ENCODE results near the gene KCNIP4.

Gene KCNIP4

DNA sequence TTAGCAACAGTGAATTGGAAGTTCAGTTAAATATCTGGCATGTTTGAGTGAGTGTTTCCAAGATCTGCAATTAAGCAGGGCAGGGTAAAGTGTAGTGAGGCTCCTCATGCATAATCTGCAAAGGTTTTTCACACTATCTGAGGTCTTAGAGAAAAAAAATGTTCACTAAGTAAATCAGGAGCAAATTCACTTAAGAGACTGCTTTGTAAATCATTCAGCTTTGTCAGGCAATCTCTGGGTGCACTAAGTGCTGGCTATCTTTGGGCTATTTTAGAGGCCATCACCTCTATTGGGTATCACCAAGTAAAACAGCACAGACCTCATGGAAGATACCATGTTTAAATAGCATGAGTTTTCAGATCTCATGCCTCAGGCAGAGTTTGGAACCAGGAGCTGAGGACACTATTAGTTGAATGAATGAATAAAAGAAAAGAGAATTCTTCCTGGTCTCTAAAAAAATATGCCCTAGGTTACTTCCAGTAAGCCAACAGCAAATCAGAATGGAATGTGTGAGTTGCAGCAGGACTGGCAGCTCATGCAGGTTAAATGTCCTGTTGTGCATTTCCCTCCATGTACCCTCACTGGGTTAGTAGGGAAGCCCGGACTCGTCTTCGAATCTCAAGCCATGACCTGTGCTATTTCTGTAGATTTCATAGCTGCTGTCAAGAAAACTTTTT, 195.3 kb downstream of the KCNIP4 start:
- DNase-seq, result no peak

- no peak for DNase-seq
Measured at GRCh38 chr4:21752616-21753015, 196.0 kb downstream of the KCNIP4 start.

DNA sequence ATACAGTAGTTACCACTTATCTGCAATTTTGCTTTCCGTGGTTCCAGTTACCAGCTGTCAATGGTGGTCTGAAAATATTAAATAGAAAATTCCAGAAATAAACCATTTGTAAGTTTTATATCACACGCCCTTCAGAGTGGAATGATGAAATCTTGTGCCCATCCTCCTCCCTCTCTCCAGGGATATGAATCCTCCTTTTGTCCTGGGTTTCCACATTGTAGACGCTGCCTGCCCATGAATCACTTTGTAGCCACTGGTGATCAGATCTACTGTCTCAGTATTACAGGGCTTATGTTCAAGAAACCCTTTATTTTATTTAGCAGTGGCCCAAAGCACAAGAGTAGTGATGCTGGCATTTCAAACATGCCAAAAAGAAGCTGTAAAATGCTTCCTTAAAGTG, 198.6 kb downstream of the KCNIP4 start:
- no peak for DNase-seq

GRCh38 chr4:21749412-21749811, 199.2 kb downstream of the KCNIP4 start:
- DNase-seq, result no peak

DNA sequence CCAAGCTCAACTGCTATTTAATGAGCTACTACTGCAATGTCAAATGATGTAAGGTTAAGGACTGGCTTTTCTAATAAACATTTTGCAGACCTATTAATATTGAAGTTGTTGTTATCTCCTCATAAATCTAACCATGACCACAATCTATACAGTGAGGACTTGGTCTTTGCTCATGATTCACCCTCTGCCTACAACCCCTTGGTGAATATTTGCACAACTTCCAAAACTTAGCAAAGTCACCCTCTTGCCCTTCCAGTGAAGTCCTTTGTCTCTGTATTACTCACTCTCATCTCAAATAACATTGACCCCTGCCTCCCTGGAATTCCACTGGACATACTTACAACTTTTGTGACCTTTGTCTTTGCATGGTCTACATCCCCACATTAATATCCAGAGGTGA, 204.5 kb downstream of the KCNIP4 start:
- no peak for DNase-seq

DNA sequence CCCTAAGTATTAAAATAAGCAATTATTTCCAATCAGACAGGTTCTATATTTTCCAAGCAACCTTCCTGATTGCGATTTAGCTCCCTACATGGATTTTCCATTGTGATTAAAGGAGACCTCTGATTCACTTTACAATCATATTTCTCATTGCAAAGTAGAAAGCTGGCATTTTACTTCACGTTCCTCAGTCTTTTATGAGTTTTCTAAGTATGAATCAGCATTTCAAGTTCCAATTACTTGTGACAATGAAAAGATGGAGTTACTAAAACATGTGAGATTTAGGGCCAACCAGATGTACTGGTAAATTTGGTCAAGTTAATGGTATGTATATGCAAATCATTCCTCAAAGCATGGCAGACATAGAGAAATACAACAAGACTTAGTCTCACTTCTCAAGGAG, 206.2 kb downstream of the KCNIP4 start:
- DNase-seq, result no peak

DNA sequence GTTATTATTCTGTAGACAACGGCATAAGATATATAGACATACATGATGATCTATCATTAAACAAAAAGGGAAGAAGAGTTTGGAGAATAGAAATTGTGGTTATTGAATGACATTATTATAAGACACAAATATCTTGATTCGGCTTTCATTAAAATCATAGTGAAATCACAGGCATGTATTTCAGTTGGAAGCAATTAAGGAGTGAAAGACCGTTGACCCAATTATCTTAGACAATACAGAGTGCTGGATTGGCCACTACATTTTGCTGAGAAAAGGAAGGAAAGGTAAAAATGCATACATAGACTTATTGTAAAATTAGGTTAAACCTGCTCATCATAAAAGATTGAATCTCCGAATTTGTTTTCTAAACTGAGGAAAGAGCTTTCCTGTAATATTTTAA, 209.8 kb downstream of the KCNIP4 start:
- no peak for DNase-seq

- DNase-seq, result no peak
Measured at GRCh38 chr4:21735866-21736265, 212.7 kb downstream of the KCNIP4 start.

- no peak for DNase-seq
Measured at GRCh38 chr4:21733894-21734630, 214.5 kb downstream of the KCNIP4 start.

- DNase-seq, result no peak
Measured at GRCh38 chr4:21728304-21728703, 220.3 kb downstream of the KCNIP4 start.

GRCh38 chr4:21726255-21726815, 222.2 kb downstream of the KCNIP4 start:
- DNase-seq, result no peak

DNA sequence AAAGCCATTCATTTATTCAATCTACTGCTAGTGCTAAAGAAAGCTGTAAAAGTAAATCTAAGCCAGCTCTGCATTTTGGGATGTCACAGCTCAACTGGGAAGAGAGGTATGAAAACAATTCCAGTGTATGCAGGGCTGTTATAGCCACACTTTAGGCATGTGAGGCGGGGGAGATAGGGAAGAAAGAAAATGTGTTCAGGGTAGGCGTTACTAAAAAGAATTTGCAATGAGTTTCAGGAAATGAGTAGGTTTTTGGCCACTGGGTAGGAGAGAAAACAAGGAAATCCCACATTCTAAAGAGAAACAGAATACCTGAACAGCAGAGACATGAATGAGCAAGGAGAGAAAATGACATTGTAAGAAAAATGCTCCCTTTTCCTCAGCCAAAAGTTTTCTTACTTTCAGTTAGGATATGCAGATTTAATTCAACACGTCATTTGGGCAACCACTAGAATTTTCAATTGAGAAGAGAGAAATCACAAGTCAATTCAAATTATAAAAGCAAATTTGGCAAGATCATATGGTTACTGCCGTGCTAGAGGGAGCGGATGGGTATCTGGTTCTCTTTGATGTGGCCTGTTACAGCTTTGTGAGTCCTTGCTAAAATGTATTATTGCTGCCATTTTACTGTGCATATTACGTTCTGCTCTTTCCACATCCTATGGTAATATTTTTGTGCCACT, 226.3 kb downstream of the KCNIP4 start:
- DNase-seq, result no peak

DNA sequence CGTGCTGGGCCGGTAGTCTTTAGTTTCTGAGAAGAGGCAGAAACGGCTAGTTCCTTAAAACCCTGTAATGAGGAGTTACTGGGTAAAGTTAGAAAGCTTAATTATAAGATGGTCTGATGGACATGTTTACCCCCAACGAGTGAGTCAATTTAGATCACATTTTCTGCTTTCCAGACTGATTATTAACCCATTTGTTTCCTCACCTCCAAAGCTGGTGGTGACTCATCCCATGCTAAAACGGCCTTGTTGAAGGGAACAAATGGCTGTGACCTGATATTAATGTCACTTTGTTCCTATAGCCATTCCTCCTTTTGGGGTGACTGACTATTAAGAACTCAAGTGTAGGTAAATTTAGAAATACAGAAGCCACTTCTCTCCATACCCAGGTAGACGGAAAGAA, 232.0 kb downstream of the KCNIP4 start:
- DNase-seq, result no peak

GRCh38 chr4:21710179-21710835, 238.3 kb downstream of the KCNIP4 start:
- no peak for DNase-seq

GRCh38 chr4:21709761-21710160, 238.8 kb downstream of the KCNIP4 start:
- no peak for DNase-seq

GRCh38 chr4:21709031-21709430, 239.5 kb downstream of the KCNIP4 start:
- no peak for DNase-seq

DNA sequence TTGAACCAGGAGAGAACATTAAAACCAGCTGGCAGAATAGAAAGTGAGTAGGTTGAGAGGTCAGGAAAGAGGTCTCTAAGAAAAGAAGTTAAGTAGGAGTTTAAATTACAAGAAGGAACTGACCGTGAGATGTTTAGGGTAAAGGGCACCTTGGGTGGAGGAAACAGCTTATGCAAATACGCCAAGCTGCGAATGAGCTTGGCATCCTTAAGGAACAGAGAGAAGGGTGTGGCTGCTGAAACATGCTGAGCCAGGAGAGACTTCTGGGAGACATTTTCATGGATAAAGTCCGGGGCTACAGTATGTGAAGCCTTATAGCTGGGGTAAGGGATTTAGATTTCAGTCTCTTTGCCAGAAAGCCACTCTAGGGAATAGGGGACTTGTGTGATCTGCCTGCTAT, 249.1 kb downstream of the KCNIP4 start:
- DNase-seq, result no peak

DNA sequence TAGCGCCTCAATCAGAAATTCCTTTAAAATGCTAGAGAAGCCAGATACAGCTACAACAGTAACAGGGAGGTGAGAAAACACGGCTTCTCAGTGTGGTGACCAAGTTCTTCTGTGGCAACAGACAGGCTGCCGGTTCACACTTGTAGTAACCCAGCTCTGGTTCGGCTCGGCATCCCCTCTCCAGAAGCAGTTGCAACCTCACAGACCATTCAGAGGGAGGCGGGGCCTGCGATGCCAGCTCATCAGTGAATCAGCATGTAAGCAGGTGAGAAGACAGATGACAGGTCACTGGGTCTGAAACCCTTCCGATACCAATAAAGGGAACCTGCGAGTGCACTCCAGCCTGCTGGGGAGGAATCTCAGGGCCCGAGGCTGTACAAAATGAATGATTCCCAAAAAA, 251.0 kb downstream of the KCNIP4 start:
- DNase-seq, result peak; percentile 5

GRCh38 chr4:21695141-21695540, 253.4 kb downstream of the KCNIP4 start:
- DNase-seq, result no peak

GRCh38 chr4:21692241-21692640, 256.3 kb downstream of the KCNIP4 start:
- DNase-seq, result no peak

DNA sequence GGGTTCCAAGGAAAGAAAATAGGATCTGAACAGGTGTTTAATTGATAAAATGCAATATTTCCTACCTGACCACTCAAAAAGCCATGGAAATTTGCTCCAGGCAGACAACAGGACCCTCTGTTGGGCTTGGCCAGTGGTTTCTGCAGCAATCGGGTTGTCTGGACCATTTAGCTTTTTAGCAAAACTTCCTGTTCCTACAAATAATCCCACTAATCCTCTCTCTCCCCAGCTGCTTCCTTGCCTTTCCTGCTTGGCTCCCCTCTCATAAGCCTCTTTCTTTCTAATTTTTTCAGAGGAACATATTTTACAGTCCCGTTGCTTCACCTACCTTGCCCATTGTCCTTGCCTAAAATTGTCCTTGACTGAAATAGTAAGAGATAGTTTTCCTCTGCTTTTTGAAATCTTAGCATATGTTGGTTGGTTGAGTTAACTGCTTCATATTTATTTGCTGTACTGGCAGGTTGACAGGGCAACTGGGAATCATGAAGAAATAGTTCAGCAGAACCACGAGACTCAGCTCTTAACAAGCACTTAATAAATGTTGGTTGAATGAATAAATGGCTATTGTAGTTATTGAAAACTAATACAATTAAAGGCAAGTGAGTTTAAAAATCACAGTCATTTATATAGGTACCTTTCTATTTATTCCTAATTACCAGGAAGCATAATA, 259.8 kb downstream of the KCNIP4 start:
- DNase-seq, result no peak

GRCh38 chr4:21685911-21686310, 262.7 kb downstream of the KCNIP4 start:
- DNase-seq, result no peak

Data from stimulated activated CD4-positive, alpha-beta T cell treated with anti-CD3 and anti-CD28 coated beads, Interleukin-15, amount 100 ng/mL, for 24 hours (primary cell).